Upper lobe of left lung (tissue), 6 donors: ENCODE measurements around the gene ZGLP1. TPM values are rescaled to one million over a fixed set of nuclear protein-coding genes. Genes with fewer than 3 reads are reported as not detected.

Source experiments
- ATAC-seq, 2 donors: fragments of 200-7000 bp; cut with Tn5 transposase; one replicate each; pipeline ENCODE4 v1.9.1; 2022; ENCODE audit warnings: mild to moderate bottlenecking in 2 of 2, moderate library complexity in 2 of 2; ENCODE audit not compliant: low FRiP score in 2 of 2
- DNase-seq, 2 donors: peaks; one replicate each; pipeline ENCODE4 v3.0.0-alpha.2; 2019 to 2020
- H3K27ac ChIP-seq, 4 donors: fragments of 200-600 bp; sonication (generic); one replicate each; pipeline ENCODE4 v1.5.1; 2016 to 2019
- H3K27me3 ChIP-seq, 4 donors: fragments of 200-600 bp; sonication (generic); one replicate each; pipeline ENCODE4 v1.5.1; 2017 to 2019
- H3K36me3 ChIP-seq, 4 donors: fragments of 200-600 bp; sonication (generic); one replicate each; pipeline ENCODE4 v1.5.1; 2016 to 2019
- H3K4me1 ChIP-seq, 4 donors: fragments of 200-600 bp; sonication (generic); one replicate each; pipeline ENCODE4 v1.5.1; 2018 to 2019
- H3K4me3 ChIP-seq, 4 donors: fragments of 200-600 bp; sonication (generic); one replicate each; pipeline ENCODE4 v1.5.1; 2017 to 2019; ENCODE audit warnings: mild to moderate bottlenecking in 2 of 4, moderate library complexity in 1 of 4
- H3K9me3 ChIP-seq, 4 donors: fragments of 200-600 bp; sonication (generic); one replicate each; pipeline ENCODE4 v1.5.1; 2018 to 2019
- CTCF ChIP-seq, 6 experiments: fragments of 450-650 bp in 4 of 6; fragments of 200-600 bp in 2 of 6; sonication (generic) in 2 of 6; IDR thresholded peaks; one replicate each; pipeline ENCODE4 v1.5.1; 2016 to 2019; ENCODE audit warnings: antibody characterized with exemption in 6 of 6
- EP300 ChIP-seq, 4 donors: sonication (generic); formaldehyde crosslinking; IDR thresholded peaks; one replicate each; pipeline ENCODE4 v1.5.1; 2017; ENCODE audit warnings: antibody characterized with exemption in 4 of 4, control low read depth in 2 of 4
- POLR2A ChIP-seq, 4 donors: fragments of 450-650 bp; IDR thresholded peaks; one replicate each; pipeline ENCODE4 v1.5.1; 2016 to 2017; ENCODE audit warnings: antibody characterized with exemption in 4 of 4, mild to moderate bottlenecking in 2 of 4
- POLR2AphosphoS5 ChIP-seq, 2 donors: sonication (generic); formaldehyde crosslinking; IDR thresholded peaks; one replicate each; pipeline ENCODE4 v1.5.1; 2017; ENCODE audit warnings: antibody characterized with exemption in 2 of 2
- WGBS, 2 donors: methylation state at CpG; one replicate each; pipeline ENCODE4 v1.1.5; 2017 to 2018; 5-methylcytosine and 5-hydroxymethylcytosine counted together
- total RNA-seq, 6 donors: library from RNA; depleted of rRNA in 4 of 6; stranded (reverse); fragments of >200 nt in 4 of 6; gene quantifications; one replicate each; pipeline versions ENCODE4 v1.1.0 to v1.2.1, GENCODE V29; 2016 to 2021
- donor health status: DM: no; HTN: no; CAD: no; lungs with moderate emphysema.
- donor health status: DM: no; HTN: yes; CAD: no; lungs with severe emphysema.

ZGLP1 gene
- total RNA-seq, 6 donors from 2014 or later = 1.8 to 21.6 (median 5.4) TPM

GRCh38 chr19:10274589-10274988, 35.0 kb downstream of the ZGLP1 start:
- H3K27ac ChIP-seq = peak overlapping the region; percentile 74 to 98 (median 96)
- no peaks in the 10 kb centered on the region for H3K9me3 ChIP-seq
- TF ChIP-seq POLR2AphosphoS5 (IDR thresholded peaks at IDR 0.05) (no peak), POLR2A (IDR thresholded peaks at IDR 0.05) (no peak), CTCF (IDR thresholded peaks at IDR 0.05) (no peak), EP300 (IDR thresholded peaks at IDR 0.05) (no peak)
- ATAC-seq (no peak), DNase-seq (no peak)
- no peaks in the 10 kb centered on the region for H3K27me3 ChIP-seq
- peaks cover 6 to 60% (median 36%) of the 10 kb centered on the region in 4 donors for H3K36me3 ChIP-seq
- WGBS, 2 donors = 86 to 89% methylated on average over 10 of the region's 10 CpGs
- peak overlapping the region in 1 of 4 donors; percentile 74 for H3K4me3 ChIP-seq
- peaks cover 32 to 91% (median 48%) of the 10 kb centered on the region in 4 donors for H3K4me1 ChIP-seq

GRCh38 chr19:10271543-10272086, 38.0 kb downstream of the ZGLP1 start:
- peak in 1 of 2 donors; percentile 45 for DNase-seq
- WGBS, 2 donors = 13 to 23% methylated on average over 5 to 12 of the region's 12 CpGs
- peaks cover 41 to 88% (median 50%) of the 10 kb centered on the region in 4 donors for H3K4me1 ChIP-seq

GRCh38 chr19:10270616-10271394, 38.8 kb downstream of the ZGLP1 start, which contains the start of gene ICAM1:
Gene ICAM1 (plus strand): TSS chr19:10271120. CDS start chr19:10271160, 40 bp downstream.
- DNase-seq = peak; percentile 93 to 94
- 0 to 3% methylated on average over 24 of the region's 51 CpGs for WGBS, 2 donors
- Histone ChIP-seq H3K4me1 (peaks cover 41 to 84% (median 49%) of the 10 kb centered on the region in 4 donors), H3K27ac (peak within 1 kb of the TSS; percentile 94 to 98 (median 98)), H3K4me3 (peak within 1 kb of the TSS; percentile 59 to 74 (median 60)), H3K9me3 (no peaks in the 10 kb centered on the region), H3K27me3 (no peaks in the 10 kb centered on the region), H3K36me3 (peaks cover 0 to 25% (median 12%) of the 10 kb centered on the region in 4 donors)
- TF ChIP-seq CTCF (IDR thresholded peaks at IDR 0.05) = peak in 5 of 6 experiments; percentile 11 to 64 (median 58)
- peak; percentile 93 to 100 (median 95) for TF ChIP-seq EP300 (IDR thresholded peaks at IDR 0.05)
- peak; percentile 75 to 96 (median 92) for TF ChIP-seq POLR2A (IDR thresholded peaks at IDR 0.05)
- peak; percentile 99 for TF ChIP-seq POLR2AphosphoS5 (IDR thresholded peaks at IDR 0.05)
- ATAC-seq = peak; percentile 83 to 88

More at GRCh38 chr19:10271543-10272086, 38.0 kb downstream of the ZGLP1 start:
- peak overlapping the region; percentile 54 to 74 (median 59) for H3K4me3 ChIP-seq
- ATAC-seq = peak in 1 of 2 donors; percentile 1
- no peaks in the 10 kb centered on the region for H3K27me3 ChIP-seq
- H3K9me3 ChIP-seq = no peaks in the 10 kb centered on the region
- peak; percentile 31 to 37 for TF ChIP-seq POLR2AphosphoS5 (IDR thresholded peaks at IDR 0.05)
- TF ChIP-seq CTCF (IDR thresholded peaks at IDR 0.05) = no peak
- H3K27ac ChIP-seq = peak overlapping the region; percentile 94 to 98 (median 98)
- H3K36me3 ChIP-seq = peaks cover 0 to 32% (median 14%) of the 10 kb centered on the region in 4 donors

- no peaks in the 10 kb centered on the region for H3K9me3 ChIP-seq
- no peaks in the 10 kb centered on the region for H3K27me3 ChIP-seq
- WGBS, 2 donors = 0% methylated on average over 1 to 23 of the region's 37 CpGs
- DNase-seq (peak; percentile 90 to 92), ATAC-seq (peak; percentile 83 to 84)
- peak overlapping the region; percentile 59 to 74 (median 60) for H3K4me3 ChIP-seq
- peak overlapping the region; percentile 94 to 98 (median 98) for H3K27ac ChIP-seq
- TF ChIP-seq EP300 (IDR thresholded peaks at IDR 0.05) (no peak), POLR2AphosphoS5 (IDR thresholded peaks at IDR 0.05) (peak in 1 of 2 donors; percentile 1)
- H3K4me1 ChIP-seq = peaks cover 45 to 78% (median 48%) of the 10 kb centered on the region in 4 donors
- H3K36me3 ChIP-seq = peaks cover 0 to 19% (median 9%) of the 10 kb centered on the region in 4 donors
These were observed 39.4 kb downstream of the ZGLP1 start for GRCh38 chr19:10270180-10270615.
